IMR-90 (cell line): ENCODE measurements around the gene PRKAG1.

Experiments
- CTCF ChIP-seq: conservative IDR thresholded peaks from 2 replicates; pipeline ENCODE4 v1.5.1; 2012; ENCODE audit warnings: mild to moderate bottlenecking, low read depth, low read length, improper control_type of control experiment
- MAZ ChIP-seq: IDR thresholded peaks from 2 replicates; pipeline ENCODE4 v1.6.1; 2012; ENCODE audit warnings: low read depth, mild to moderate bottlenecking, low read length, improper control_type of control experiment, moderate library complexity, borderline replicate concordance
- MXI1 ChIP-seq: IDR thresholded peaks from 2 replicates; pipeline ENCODE4 v1.6.1; 2012; ENCODE audit warnings: low read depth, mild to moderate bottlenecking, low read length, moderate library complexity, borderline replicate concordance
- POLR2A ChIP-seq: IDR thresholded peaks from 2 replicates; pipeline ENCODE4 v1.6.1; 2012; ENCODE audit warnings: mild to moderate bottlenecking, low read depth, low read length
- RAD21 ChIP-seq: IDR thresholded peaks from 2 replicates; pipeline ENCODE4 v1.6.1; 2012; ENCODE audit warnings: low read length, improper control_type of control experiment
- RCOR1 ChIP-seq: IDR thresholded peaks from 2 replicates; pipeline ENCODE4 v1.6.1; 2012; ENCODE audit warnings: mild to moderate bottlenecking, low read length, improper control_type of control experiment; ENCODE audit not compliant: insufficient replicate concordance
- RFX5 ChIP-seq: IDR thresholded peaks from 2 replicates; pipeline ENCODE4 v1.8.0; 2012; ENCODE audit warnings: low read depth, mild to moderate bottlenecking, low read length, moderate library complexity

DNA sequence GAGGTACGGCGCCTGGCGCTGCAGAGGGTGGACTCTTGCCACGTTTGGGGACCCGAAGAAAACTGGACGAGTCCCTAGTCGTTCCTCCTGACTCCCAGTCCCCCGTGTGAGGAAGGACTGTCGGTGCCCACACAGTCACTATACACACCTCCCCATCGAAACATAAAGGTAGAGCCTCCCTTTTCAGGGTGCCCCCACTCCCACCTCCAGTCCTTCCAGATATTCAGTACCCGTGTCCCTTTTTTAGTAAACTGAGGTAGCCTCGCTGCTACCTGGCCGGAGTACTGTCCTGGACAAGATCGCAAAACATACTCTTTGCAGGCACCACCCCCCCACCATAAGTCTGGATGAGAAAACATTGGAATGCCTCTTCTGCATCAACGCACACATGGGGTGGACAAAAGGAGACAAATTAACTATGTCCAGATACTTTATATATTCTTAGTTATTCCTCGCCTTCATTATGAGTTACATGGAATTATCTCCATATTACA lies 42.6 kb upstream of the PRKAG1 start:
- TF ChIP-seq RFX5: no peak
- TF ChIP-seq RAD21: no peak
- no peak for TF ChIP-seq POLR2A
- TF ChIP-seq CTCF: no peak
- no peak for TF ChIP-seq MAZ
- TF ChIP-seq RCOR1: no peak
- no peak for TF ChIP-seq MXI1
